ENCODE results near the gene ABL1.
A peak's percentile ranks its signal among the peaks of the same experiment; 100 is the strongest.
"Not testable (repeated sequence)": the region's sequence is repeated elsewhere in the genome, so short reads cannot be mapped to it uniquely, and the experiment has no call there.

Gene ABL1

DNA sequence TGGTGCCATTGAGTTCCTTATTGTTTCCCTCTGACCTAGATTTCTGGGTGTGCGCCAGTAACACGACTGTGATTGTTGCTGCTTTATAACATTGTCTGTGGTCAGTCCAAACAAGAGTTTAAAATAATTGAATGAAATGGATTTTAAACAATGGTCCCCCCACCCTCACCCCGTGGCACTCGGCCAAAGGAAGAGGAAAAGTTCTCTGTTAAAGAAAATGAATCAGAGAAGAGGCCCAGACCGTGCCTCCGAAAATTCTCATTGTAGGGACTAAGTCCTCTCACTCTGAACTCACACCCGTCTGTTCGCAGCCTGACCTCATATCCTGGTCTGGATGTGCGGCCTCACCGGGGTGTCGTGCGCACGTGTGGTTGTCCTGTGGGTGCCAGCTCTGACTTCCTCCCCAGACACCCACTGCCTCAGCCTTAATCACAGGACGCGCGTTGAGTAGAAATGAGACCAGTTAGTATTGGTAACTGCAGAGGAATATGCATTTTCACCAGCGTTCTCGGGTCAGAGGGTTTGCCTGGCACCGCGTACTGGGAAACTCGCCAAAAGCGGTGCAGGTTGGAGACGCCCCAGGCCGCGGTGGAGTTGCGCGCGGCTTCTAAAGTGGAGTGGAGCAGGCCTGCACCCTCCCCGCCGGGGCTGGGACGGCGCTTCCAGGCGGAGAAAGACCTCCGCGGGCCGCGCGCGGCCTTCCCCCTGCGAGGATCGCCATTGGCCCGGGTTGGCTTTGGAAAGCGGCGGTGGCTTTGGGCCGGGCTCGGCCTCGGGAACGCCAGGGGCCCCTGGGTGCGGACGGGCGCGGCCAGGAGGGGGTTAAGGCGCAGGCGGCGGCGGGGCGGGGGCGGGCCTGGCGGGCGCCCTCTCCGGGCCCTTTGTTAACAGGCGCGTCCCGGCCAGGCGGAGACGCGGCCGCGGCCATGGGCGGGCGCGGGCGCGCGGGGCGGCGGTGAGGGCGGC lies at the start of gene ABL1:
Gene ABL1 (plus strand): TSS at position 884 of the 966 bp plus-strand sequence. CDS start 193 bp downstream, outside the sequence.
- peak; percentile 85 for DNase-seq

DNA sequence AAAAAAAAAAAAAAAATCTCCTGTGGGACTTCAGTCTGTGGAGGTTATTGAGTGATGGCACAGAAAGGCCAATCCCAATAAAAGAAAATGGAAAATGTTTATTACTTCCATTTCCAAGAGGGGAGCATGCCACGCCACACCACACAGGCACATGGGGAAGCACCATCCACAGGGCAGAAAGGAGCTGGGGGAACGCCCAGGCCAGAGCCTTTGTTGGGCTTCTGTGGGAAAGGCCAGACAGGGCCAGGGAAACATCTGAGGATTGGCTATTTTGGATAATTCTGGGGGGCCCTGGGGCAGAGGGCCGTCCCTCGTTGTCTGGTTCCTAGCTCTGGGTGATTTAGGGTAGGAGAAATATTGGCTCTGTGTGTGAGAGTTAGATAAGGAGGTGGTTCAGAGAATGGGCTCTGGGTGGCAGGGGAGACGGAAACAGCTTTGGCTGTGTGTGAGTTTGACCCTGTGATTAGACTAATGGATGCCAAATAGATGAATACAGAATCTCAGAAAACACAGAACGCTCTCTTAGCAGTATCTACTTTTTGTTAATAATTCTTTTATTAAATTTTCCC lies 49.0 kb upstream of the ABL1 start:
- DNase-seq, result no peak

DNA sequence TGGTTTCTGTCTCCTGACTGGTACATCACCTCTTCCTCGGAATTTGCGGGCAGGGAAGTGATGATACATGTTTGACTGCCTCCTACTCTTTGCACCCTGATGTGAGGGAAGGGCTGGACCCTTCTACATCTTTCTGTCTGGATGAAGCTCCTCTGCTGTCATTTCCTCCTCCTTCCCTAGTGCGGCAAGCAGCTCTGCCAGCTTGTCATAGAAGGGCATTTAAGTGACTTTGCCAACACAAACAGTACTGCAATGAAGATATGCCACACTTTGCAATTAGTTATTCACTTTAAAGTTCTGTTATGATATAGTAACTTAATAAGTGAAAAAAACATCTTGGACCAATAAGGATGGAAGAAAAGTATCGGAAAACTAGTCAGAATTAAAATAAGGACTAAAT lies 48.5 kb upstream of the ABL1 start:
- no peak for DNase-seq

DNA sequence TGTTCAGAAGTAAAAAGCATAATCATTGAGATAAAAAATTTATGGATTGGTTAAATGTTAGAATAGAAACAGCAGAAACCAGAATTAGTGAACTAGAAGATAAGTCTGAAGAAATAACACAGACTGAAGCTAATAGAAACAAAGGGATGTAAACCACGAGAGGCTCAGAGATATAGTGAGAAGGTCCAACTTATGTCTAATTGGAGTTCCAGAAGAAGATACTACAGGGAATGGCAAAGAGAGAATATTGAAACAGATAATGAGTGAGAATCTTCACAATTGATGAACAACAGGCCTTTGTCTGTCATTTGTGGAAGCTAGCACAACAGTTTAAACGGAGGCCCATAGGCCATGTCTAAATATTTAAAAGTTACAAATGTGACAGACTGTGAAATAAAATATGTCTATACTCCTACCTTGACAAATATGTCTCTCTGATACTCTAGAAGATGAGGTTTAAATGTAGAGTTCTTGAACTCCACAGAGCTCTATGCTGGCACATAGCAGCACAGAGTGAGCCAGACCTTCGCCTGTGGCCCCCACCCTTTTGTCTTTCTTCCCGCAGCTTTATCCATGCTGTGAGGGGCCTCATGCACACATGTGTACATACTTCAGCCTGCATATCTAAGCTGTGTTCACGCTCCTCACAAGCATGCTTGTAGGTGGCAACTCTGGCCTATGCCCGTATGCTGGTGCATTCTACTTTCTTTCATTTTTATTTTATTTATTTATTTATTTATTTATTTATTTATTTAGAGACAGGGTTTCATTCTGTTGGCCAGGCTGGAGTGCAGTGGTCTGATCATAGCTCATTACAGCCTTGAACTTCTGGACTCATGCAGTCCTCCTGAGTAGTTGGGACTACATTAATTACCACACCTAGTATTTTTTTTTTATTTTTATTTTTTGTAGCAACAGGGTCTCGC lies 45.0 kb upstream of the ABL1 start:
- DNase-seq, result no peak

DNA sequence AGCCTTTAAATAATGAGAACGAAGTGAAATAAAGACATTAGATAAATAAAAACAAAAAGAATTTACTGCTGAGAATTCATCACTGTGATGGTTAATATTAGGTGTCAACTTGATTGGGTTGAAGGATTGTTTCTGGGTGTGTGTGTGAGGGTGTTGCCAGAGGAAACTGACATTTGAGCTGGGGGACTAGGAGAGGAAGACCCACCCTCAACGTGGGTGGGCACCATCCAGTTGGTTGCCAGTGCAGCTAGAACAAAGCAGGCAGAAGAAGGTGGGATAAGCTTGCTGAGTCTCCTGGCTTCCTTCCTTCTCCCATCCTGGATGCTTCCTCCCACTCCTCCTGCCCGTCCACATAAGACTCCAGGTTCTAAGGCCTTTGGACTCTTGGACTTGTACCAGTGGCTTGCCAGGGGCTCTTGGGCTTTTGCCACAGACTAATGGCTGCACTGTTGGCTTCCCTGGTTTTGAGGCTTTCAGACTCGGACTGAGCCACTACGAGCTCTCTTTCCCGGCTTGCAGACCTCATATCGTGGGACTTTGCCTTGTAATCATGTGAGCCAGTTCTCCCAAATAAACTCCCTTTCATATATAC lies 43.7 kb upstream of the ABL1 start:
- no peak for DNase-seq

DNA sequence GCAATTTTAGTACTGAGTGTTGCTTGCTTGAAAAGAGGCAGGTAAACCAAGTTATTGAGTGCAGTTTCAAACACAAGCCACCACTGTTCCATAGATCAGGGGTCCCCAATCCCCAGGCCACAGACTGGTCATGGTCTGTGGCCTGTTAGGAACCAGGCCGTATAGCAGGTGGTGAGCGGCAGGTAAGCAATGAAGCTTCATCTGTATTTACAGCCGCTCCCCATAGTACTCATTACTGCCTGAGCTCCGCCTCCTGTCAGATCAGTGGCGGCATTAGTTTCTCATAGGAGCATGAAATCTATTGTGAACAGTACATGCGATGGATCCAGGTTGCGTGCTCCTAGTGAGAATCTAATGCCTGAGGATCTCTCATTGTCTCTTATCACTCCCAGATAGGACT lies 41.5 kb upstream of the ABL1 start:
- no peak for DNase-seq

DNA sequence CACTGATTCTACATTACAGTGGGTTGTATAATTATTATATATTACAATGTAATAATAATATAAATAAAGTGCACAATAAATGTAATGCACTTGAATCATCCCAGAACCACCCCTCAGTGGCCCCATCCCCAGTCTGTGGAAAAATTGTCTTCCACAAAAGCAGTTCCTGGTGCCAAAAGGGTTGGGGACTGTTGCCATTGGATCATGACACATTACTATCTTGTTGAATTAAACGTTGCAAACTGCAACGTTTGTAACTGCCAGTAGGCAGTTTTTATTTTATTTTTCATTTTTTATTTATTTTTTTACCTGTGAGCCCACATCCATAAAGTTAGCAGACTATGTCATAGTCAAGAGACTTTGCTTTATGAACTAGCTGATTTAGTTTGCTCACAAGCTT lies 41.0 kb upstream of the ABL1 start:
- not testable (repeated sequence) for DNase-seq

GRCh38 chr9:130794423-130794822 lies 40.6 kb upstream of the ABL1 start:
- not testable (repeated sequence) for DNase-seq

- DNase-seq, result no peak
Observed at GRCh38 chr9:130794923-130795495, 40.0 kb upstream of the ABL1 start.

DNA sequence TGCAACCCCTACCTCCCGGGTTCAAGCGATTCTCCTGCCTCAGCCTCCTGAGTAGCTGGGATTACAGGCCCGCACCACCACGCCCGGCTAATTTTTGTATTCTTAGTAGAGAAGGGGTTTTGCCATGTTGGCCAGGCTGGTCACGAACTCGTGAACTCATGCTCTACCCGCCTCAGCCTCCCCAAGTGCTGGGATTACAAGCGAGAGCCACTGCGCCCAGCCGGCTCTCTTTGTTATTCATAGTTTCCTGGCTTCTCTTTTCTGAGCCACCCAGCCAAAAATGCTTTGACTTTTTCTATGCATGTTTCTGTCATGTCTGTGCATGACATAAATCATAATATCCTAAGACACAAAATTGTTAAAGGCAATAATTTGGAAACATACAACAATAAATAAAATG lies 31.9 kb upstream of the ABL1 start:
- DNase-seq, result not testable (repeated sequence)

DNA sequence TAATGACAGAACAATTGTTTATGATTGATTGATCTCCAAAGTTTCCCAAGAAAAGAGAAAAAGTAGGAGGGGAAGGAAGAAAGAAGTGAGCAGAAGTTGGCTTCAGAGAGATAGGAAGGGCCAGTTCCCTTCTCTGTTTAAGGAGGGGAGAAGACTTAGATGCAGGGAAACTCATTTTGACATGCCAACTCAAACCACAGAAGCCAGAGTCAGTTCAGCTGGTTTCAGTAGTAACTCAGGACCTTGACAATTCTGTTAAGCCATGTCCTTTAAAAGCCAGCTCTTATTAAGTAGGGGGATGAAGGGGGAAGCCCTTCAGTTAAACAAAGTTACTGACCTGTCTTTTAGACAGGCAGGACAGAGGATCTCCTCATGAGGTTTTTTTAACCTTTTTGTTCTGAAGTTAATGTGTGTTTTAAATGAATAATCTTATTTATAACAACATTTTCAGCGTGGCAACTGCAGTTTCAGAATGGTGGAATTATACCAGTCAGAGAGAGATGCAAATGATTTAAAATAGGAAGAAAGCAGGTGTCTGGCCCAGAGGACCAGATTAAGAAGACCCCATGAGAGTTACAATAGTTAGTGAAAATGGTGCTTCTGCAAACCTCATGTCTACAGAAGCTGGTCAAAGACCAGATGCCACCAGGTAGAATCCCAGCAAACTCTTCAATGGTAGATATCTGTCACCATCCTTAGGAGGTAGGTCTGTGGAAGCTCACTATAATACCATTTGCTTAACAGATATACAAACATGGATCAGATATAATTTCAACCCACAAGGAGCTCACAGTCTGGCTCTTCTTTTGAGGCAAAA lies 29.3 kb upstream of the ABL1 start:
- no peak for DNase-seq

DNA sequence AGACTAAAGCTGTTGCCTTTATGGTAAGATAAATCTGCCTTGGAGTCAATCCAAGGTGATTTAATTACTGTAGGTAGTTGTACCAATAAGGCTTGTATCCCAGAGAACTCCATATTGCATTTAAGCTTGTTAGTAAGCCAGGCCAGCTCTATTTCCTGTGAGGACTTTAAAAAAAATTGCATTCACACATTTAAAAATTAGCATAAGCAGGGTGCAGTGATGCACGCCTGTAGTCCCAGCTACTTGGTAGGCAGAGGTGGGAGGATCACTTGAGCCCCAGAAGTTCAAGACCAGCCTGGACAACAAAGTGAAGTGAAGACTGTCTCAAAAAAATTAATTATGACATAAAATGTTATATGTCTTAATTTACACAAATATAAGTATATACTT lies 28.7 kb upstream of the ABL1 start:
- no peak for DNase-seq

- no peak for DNase-seq
Observed at GRCh38 chr9:130810609-130811136, 24.4 kb upstream of the ABL1 start.

- DNase-seq, result no peak
Observed at GRCh38 chr9:130815242-130815808, 19.7 kb upstream of the ABL1 start.

GRCh38 chr9:130817914-130818313 lies 17.1 kb upstream of the ABL1 start:
- no peak for DNase-seq

- no peak for DNase-seq
Observed at GRCh38 chr9:130820135-130820738, 14.8 kb upstream of the ABL1 start.

DNA sequence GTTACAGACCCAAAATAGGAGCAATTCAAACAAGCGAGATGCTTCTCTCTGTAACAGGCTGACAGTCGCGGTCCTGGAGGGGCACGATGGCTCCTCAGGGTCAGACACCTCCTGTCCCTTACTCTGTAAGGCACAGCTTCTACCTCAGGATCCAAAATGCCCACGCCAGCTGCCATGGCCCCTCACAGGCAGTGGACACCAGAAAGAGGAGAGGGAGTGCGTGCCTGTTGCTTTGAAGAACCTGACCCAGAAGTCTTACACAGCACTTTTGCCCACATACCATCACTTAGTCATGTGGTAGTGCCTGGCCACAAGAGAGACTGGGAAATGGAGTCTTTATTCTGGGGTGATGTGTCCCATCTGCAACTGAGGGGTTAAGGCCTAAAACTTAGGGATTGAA lies 11.6 kb upstream of the ABL1 start:
- no peak for DNase-seq

DNA sequence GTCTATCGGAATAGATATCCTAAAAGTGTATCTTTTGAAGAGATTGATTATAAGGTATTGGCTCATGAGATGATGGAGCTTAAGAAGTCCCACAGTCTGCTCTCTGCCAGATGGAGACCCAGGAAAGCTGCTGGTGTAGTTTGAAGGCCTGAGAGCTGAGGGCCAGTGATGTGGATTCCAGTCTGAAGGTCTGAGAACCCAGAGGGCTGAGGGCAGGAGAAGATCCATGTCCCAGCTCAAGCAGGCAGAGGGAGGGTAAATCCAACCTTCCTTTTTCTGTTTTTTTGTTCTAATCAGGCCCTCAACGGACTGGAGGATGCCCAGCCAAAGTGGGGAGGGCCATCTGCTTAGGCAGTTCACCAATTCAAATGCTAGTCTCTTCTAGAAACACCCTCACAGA lies 11.0 kb upstream of the ABL1 start:
- no peak for DNase-seq

GRCh38 chr9:130824643-130825350 lies 10.3 kb upstream of the ABL1 start:
- no peak for DNase-seq

- DNase-seq, result no peak
Observed at GRCh38 chr9:130825351-130825651, 9.8 kb upstream of the ABL1 start.

All from COR-L47 (cell line).